ENCODE data around the gene EMID1. TPM values are rescaled to one million over a fixed set of nuclear protein-coding genes. Genes with fewer than 3 reads are reported as not detected.

EMID1 gene
- 0.43 TPM for total RNA-seq
- long read RNA-seq, partial matches to known transcripts, result 0 of 3 reads
- long read RNA-seq, other reads (novel, unspliced or antisense), result 2 of 3 reads

GRCh38 chr22:29205594-29206371 is at the start of gene EMID1:
TSS of gene EMID1 (plus strand) at chr22:29205896. CDS start at chr22:29206039, 143 bp downstream.
- no peak for DNase-seq (ENCODE audit: missing footprints)

GRCh38 chr22:29155966-29156365 is 49.7 kb upstream of the EMID1 start:
- DNase-seq (ENCODE audit: missing footprints) (no peak), ATAC-seq (no peak)
- intact Hi-C loops (cut with DNase I), result loop anchor here (5.0 kb wide), 1 partner anchor 91 kb away; no protein-coding TSS in a partner anchor

More at GRCh38 chr22:29205594-29206371, at the start of gene EMID1:
- intact Hi-C loops (cut with DNase I), result no loop called here
- ATAC-seq, result no peak

- DNase-seq (ENCODE audit: missing footprints), result no peak
- intact Hi-C loops (cut with DNase I), result loop anchor here (5.0 kb wide), 1 partner anchor 91 kb away; no protein-coding TSS in a partner anchor
- no peak for ATAC-seq
Measured at GRCh38 chr22:29156507-29156906, 49.2 kb upstream of the EMID1 start.

- DNase-seq (ENCODE audit: missing footprints), result peak; percentile 16
- intact Hi-C loops (cut with DNase I), result loop anchor here (5.0 kb wide), 1 partner anchor 89 kb away; no protein-coding TSS in a partner anchor
- ATAC-seq, result no peak
Measured at GRCh38 chr22:29157759-29158535, 47.7 kb upstream of the EMID1 start.

- ATAC-seq (no peak), DNase-seq (ENCODE audit: missing footprints) (no peak)
- intact Hi-C loops (cut with DNase I), result loop anchor here (5.0 kb wide), 1 partner anchor 89 kb away; no protein-coding TSS in a partner anchor
Measured at GRCh38 chr22:29158546-29158945, 47.1 kb upstream of the EMID1 start.

GRCh38 chr22:29163808-29164207 is 41.9 kb upstream of the EMID1 start:
- no peak for ATAC-seq
- no peak for DNase-seq (ENCODE audit: missing footprints)

GRCh38 chr22:29165321-29166060 is 40.2 kb upstream of the EMID1 start:
- intact Hi-C loops (cut with DNase I), result no loop called here
- DNase-seq (ENCODE audit: missing footprints) (no peak), ATAC-seq (no peak)

More at GRCh38 chr22:29163808-29164207, 41.9 kb upstream of the EMID1 start:
- intact Hi-C loops (cut with DNase I), result no loop called here

- no peak for ATAC-seq
- peak; percentile 3 for DNase-seq (ENCODE audit: missing footprints)
- intact Hi-C loops (cut with DNase I), result no loop called here
Measured at GRCh38 chr22:29166180-29166579, 39.5 kb upstream of the EMID1 start.

- no peak for DNase-seq (ENCODE audit: missing footprints)
- intact Hi-C loops (cut with DNase I), result no loop called here
- ATAC-seq, result no peak
Measured at GRCh38 chr22:29167032-29167911, 38.4 kb upstream of the EMID1 start.

GRCh38 chr22:29171721-29172120 is 34.0 kb upstream of the EMID1 start:
- ATAC-seq, result no peak
- DNase-seq (ENCODE audit: missing footprints), result no peak
- intact Hi-C loops (cut with DNase I), result no loop called here

GRCh38 chr22:29172216-29172615 is 33.5 kb upstream of the EMID1 start:
- no peak for ATAC-seq
- intact Hi-C loops (cut with DNase I), result no loop called here
- no peak for DNase-seq (ENCODE audit: missing footprints)

- intact Hi-C loops (cut with DNase I), result no loop called here
- no peak for DNase-seq (ENCODE audit: missing footprints)
- ATAC-seq, result no peak
Measured at GRCh38 chr22:29175312-29175835, 30.3 kb upstream of the EMID1 start.

- DNase-seq (ENCODE audit: missing footprints) (no peak), ATAC-seq (no peak)
- intact Hi-C loops (cut with DNase I), result no loop called here
Measured at GRCh38 chr22:29183971-29184848, 21.5 kb upstream of the EMID1 start.

GRCh38 chr22:29184849-29185490 is 20.7 kb upstream of the EMID1 start:
- no peak for ATAC-seq
- intact Hi-C loops (cut with DNase I), result no loop called here
- no peak for DNase-seq (ENCODE audit: missing footprints)

- no peak for ATAC-seq
- DNase-seq (ENCODE audit: missing footprints), result no peak
- intact Hi-C loops (cut with DNase I), result no loop called here
Measured at GRCh38 chr22:29186302-29186701, 19.4 kb upstream of the EMID1 start.

GRCh38 chr22:29187831-29188230 is 17.9 kb upstream of the EMID1 start:
- DNase-seq (ENCODE audit: missing footprints) (no peak), ATAC-seq (no peak)
- intact Hi-C loops (cut with DNase I), result no loop called here

Measured in Right ventricle myocardium inferior (tissue), 1 donor.